OCI-LY7 (cell line): ENCODE data around the gene ARHGEF4.

Source experiments
- EZH2phosphoT487 ChIP-seq: fragments of 200-600 bp; sonication (generic); IDR thresholded peaks from 2 replicates; pipeline ENCODE4 v1.6.1; 2018; ENCODE audit warnings: low read depth, borderline replicate concordance, mild to moderate bottlenecking, mixed run types, antibody characterized with exemption, low read length, moderate library complexity, mixed read lengths
- TF ChIP-seq, protein P1 (sequence below): fragments of 200-600 bp; sonication (generic); conservative IDR thresholded peaks from 2 replicates; pipeline ENCODE4 v1.5.1; 2014; ENCODE audit warnings: mild to moderate bottlenecking, antibody characterized with exemption, low read length, moderate library complexity, mixed read lengths

- TF ChIP-seq, protein P1, sequence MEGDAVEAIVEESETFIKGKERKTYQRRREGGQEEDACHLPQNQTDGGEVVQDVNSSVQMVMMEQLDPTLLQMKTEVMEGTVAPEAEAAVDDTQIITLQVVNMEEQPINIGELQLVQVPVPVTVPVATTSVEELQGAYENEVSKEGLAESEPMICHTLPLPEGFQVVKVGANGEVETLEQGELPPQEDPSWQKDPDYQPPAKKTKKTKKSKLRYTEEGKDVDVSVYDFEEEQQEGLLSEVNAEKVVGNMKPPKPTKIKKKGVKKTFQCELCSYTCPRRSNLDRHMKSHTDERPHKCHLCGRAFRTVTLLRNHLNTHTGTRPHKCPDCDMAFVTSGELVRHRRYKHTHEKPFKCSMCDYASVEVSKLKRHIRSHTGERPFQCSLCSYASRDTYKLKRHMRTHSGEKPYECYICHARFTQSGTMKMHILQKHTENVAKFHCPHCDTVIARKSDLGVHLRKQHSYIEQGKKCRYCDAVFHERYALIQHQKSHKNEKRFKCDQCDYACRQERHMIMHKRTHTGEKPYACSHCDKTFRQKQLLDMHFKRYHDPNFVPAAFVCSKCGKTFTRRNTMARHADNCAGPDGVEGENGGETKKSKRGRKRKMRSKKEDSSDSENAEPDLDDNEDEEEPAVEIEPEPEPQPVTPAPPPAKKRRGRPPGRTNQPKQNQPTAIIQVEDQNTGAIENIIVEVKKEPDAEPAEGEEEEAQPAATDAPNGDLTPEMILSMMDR: no peak
- TF ChIP-seq EZH2phosphoT487: no peak
Observed at GRCh38 chr2:131049150-131049718, 212.5 kb downstream of the ARHGEF4 start.
